ENCODE results near the gene TRHDE. TPM values are rescaled to one million over a fixed set of nuclear protein-coding genes. Genes with fewer than 3 reads are reported as not detected.

The TRHDE gene
- total and polyA plus RNA-seq, 9 of the 15 experiments (the other 6 are each of a cell fraction or from before 2014, with no cell fraction given): 0.03 to 0.29 (median 0.09) TPM

GRCh38 chr12:72388322-72388721 is 116.2 kb downstream of the TRHDE start (continued):
- TF ChIP-seq KLF10 (CRISPR knock-in tag; IDR thresholded peaks at IDR 0.05): no peak

DNA sequence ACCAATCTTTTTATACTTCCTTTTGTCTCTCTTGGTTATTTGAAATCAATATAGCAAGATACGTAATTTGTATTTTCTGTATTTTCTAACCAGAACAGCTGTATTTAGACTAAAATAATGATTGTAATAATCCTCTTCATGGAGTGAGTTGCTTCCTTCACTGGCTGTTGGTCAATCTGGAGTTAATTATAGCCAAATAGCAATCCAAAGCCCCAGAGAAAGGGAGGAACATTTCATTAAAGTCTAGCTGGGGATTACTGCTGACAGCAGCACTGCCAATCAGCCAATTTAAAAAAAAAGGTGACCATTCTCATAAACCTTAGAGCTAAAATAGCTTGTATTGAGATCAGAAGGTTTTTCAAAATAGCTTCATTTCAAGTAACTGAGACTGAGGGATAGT is 118.0 kb downstream of the TRHDE start:
- POLR2A ChIA-PET: no interaction called here
- Histone ChIP-seq H3K36me3 (ENCODE audit: control insufficient read depth, insufficient read depth, low read length) (no peaks in the 10 kb centered on the region), H3K27ac (ENCODE audit: extremely low read depth, low read depth, low read length) (no peak overlapping the region), H3K4me3 (no peak overlapping the region), H2AFZ (ENCODE audit: low read depth, low read length) (no peak overlapping the region), H3K4me1 (replicated peaks in 1 of 2; ENCODE audit: control insufficient read depth in 2 of 2, insufficient read depth in 2 of 2, low read length in 2 of 2) (no peaks in the 10 kb centered on the region), H4K20me1 (replicated peaks; ENCODE audit: control insufficient read depth, insufficient read depth, low read length) (no peaks in the 10 kb centered on the region), H3K9ac (ENCODE audit: insufficient read depth in 1 of 2, low read depth in 2 of 2, low read length in 2 of 2) (no peak overlapping the region), H3K27me3 (ENCODE audit: control insufficient read depth in 2 of 2, insufficient read depth in 2 of 2, low read length in 2 of 2) (no peaks in the 10 kb centered on the region), H3K9me3 (replicated peaks; ENCODE audit: control insufficient read depth, insufficient read depth, low read depth, low read length) (no peaks in the 10 kb centered on the region), H3K4me2 (ENCODE audit: insufficient read depth, low read length) (no peak overlapping the region), H3K79me2 (ENCODE audit: control insufficient read depth, insufficient read depth, low read length) (no peaks in the 10 kb centered on the region), H3K9me1 (ENCODE audit: control insufficient read depth, insufficient read depth, low read length) (no peaks in the 10 kb centered on the region)
- intact Hi-C loops (cut with micrococcal nuclease) (no loop called here), in situ Hi-C loops (cut with MboI) (no loop called here)
- DNase-seq (ENCODE audit: extremely low read depth in 1 of 4, low spot score in 3 of 4) (no peak), FAIRE-seq (no peak), ATAC-seq (no peak)
- CTCF ChIA-PET (ENCODE audit: low intra/inter-chr PET ratio): no interaction called here
- no TSS peak for BruUV-seq (replicated peaks)
- no peak for TF ChIP-seq TEAD4 (IDR thresholded peaks at IDR 0.05; ENCODE audit: low read length)
- no peak for TF ChIP-seq TEAD4 (CRISPR knock-in tag; IDR thresholded peaks at IDR 0.05; ENCODE audit: borderline replicate concordance)
- no peak for TF ChIP-seq PRPF4 (IDR thresholded peaks at IDR 0.05; ENCODE audit: insufficient read depth, low read depth, low read length, poor library complexity, severe bottlenecking)
- TF ChIP-seq, protein P1, sequence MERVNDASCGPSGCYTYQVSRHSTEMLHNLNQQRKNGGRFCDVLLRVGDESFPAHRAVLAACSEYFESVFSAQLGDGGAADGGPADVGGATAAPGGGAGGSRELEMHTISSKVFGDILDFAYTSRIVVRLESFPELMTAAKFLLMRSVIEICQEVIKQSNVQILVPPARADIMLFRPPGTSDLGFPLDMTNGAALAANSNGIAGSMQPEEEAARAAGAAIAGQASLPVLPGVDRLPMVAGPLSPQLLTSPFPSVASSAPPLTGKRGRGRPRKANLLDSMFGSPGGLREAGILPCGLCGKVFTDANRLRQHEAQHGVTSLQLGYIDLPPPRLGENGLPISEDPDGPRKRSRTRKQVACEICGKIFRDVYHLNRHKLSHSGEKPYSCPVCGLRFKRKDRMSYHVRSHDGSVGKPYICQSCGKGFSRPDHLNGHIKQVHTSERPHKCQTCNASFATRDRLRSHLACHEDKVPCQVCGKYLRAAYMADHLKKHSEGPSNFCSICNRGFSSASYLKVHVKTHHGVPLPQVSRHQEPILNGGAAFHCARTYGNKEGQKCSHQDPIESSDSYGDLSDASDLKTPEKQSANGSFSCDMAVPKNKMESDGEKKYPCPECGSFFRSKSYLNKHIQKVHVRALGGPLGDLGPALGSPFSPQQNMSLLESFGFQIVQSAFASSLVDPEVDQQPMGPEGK (CRISPR knock-in tag; IDR thresholded peaks at IDR 0.05; ENCODE audit: borderline replicate concordance): no peak
- TF ChIP-seq ZC3H4 (CRISPR knock-in tag; IDR thresholded peaks at IDR 0.05; ENCODE audit: borderline replicate concordance): no peak
- TF ChIP-seq, protein P2, sequence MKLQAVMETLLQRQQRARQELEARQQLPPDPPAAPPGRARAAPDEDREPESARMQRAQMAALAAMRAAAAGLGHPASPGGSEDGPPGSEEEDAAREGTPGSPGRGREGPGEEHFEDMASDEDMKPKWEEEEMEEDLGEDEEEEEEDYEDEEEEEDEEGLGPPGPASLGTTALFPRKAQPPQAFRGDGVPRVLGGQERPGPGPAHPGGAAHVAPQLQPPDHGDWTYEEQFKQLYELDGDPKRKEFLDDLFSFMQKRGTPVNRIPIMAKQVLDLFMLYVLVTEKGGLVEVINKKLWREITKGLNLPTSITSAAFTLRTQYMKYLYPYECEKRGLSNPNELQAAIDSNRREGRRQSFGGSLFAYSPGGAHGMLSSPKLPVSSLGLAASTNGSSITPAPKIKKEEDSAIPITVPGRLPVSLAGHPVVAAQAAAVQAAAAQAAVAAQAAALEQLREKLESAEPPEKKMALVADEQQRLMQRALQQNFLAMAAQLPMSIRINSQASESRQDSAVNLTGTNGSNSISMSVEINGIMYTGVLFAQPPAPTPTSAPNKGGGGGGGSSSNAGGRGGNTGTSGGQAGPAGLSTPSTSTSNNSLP (IDR thresholded peaks at IDR 0.05; ENCODE audit: borderline replicate concordance, low read depth, low read length): no peak
- no peak for TF ChIP-seq HOXB6 (CRISPR knock-in tag; IDR thresholded peaks at IDR 0.05; ENCODE audit: borderline replicate concordance)
- TF ChIP-seq HDAC1 (IDR thresholded peaks at IDR 0.05): no peak
- WGBS (ENCODE audit: insufficient coverage, low coverage, missing lambda C conversion rate): 5% methylated on average over 1 of the region's 1 CpG
